Progenitor cell of endocrine pancreas (in vitro differentiated cells): ENCODE data around the gene CEPT1. TPM values are rescaled to one million over a fixed set of nuclear protein-coding genes. Genes with fewer than 3 reads are reported as not detected.

ENCODE experiments used
- DNase-seq: peaks from one replicate; pipeline ENCODE4 v3.0.0; 2021; ENCODE audit warnings: low spot score; ENCODE audit not compliant: unreplicated experiment
- H3K27ac Mint-ChIP-seq: 2 replicates; pipeline ENCODE4 v1.8.0; 2021; ENCODE audit warnings: mild to moderate bottlenecking, moderate library complexity, mixed read lengths
- H3K27me3 Mint-ChIP-seq: 2 replicates; pipeline ENCODE4 v1.8.0; 2021; ENCODE audit warnings: mixed read lengths
- H3K36me3 Mint-ChIP-seq: 2 replicates; pipeline ENCODE4 v1.8.0; 2022; ENCODE audit warnings: mixed read lengths; ENCODE audit not compliant: insufficient read depth
- H3K4me1 Mint-ChIP-seq: 2 replicates; pipeline ENCODE4 v1.8.0; 2021; ENCODE audit warnings: low read depth, mixed read lengths
- H3K4me3 Mint-ChIP-seq: 2 replicates; pipeline ENCODE4 v1.8.0; 2021; ENCODE audit warnings: low read depth, mild to moderate bottlenecking, moderate library complexity, mixed read lengths
- H3K9me3 Mint-ChIP-seq: 2 replicates; pipeline ENCODE4 v1.8.0; 2021; ENCODE audit warnings: low read depth, mixed read lengths
- CTCF ChIP-seq: fragments of 200-600 bp; sonication (generic); IDR thresholded peaks from one replicate; pipeline ENCODE4 v1.5.0; 2021; ENCODE audit warnings: antibody characterized with exemption, mild to moderate bottlenecking; ENCODE audit not compliant: unreplicated experiment
- total RNA-seq: library from RNA; stranded (reverse); gene quantifications from 2 replicates; pipeline ENCODE4 v1.2.1, GENCODE V29; 2021

Gene CEPT1
- total RNA-seq, 1 donor from 2014 or later = 35.6 TPM

GRCh38 chr1:111162488-111162880, 22.5 kb downstream of the CEPT1 start:
- H3K9me3 Mint-ChIP-seq = no peaks in the 10 kb centered on the region
- H3K4me1 Mint-ChIP-seq = peaks cover 3% of the 10 kb centered on the region
- H3K36me3 Mint-ChIP-seq = peaks cover 13% of the 10 kb centered on the region
- no peak for TF ChIP-seq CTCF
- no peak overlapping the region for H3K27ac Mint-ChIP-seq
- no peak overlapping the region for H3K4me3 Mint-ChIP-seq
- H3K27me3 Mint-ChIP-seq = peaks cover 4% of the 10 kb centered on the region
- no peak for DNase-seq

- Mint-ChIP-seq H3K4me3 (no peak overlapping the region), H3K27me3 (peaks cover 4% of the 10 kb centered on the region), H3K36me3 (peaks cover 17% of the 10 kb centered on the region), H3K9me3 (no peaks in the 10 kb centered on the region), H3K4me1 (peaks cover 3% of the 10 kb centered on the region), H3K27ac (no peak overlapping the region)
- DNase-seq = no peak
- no peak for TF ChIP-seq CTCF
These were observed 23.3 kb downstream of the CEPT1 start for GRCh38 chr1:111163363-111163762.

- peaks cover 7% of the 10 kb centered on the region for H3K4me1 Mint-ChIP-seq
- peaks cover 4% of the 10 kb centered on the region for H3K27me3 Mint-ChIP-seq
- no peaks in the 10 kb centered on the region for H3K9me3 Mint-ChIP-seq
- no peak for TF ChIP-seq CTCF
- DNase-seq = no peak
- no peak overlapping the region for H3K4me3 Mint-ChIP-seq
- H3K36me3 Mint-ChIP-seq = peaks cover 15% of the 10 kb centered on the region
- H3K27ac Mint-ChIP-seq = no peak overlapping the region
These were observed 24.1 kb downstream of the CEPT1 start for GRCh38 chr1:111164151-111164550.

GRCh38 chr1:111172463-111172862, 32.4 kb downstream of the CEPT1 start:
- Mint-ChIP-seq H3K27me3 (peaks cover 5% of the 10 kb centered on the region), H3K4me1 (peaks cover 14% of the 10 kb centered on the region), H3K4me3 (no peak overlapping the region), H3K27ac (no peak overlapping the region), H3K36me3 (peaks cover 19% of the 10 kb centered on the region), H3K9me3 (no peaks in the 10 kb centered on the region)
- no peak for TF ChIP-seq CTCF
- DNase-seq = no peak

- TF ChIP-seq CTCF = no peak
- H3K36me3 Mint-ChIP-seq = peaks cover 14% of the 10 kb centered on the region
- no peak overlapping the region for H3K27ac Mint-ChIP-seq
- peaks cover 5% of the 10 kb centered on the region for H3K27me3 Mint-ChIP-seq
- H3K4me3 Mint-ChIP-seq = no peak overlapping the region
- DNase-seq = no peak
- peaks cover 11% of the 10 kb centered on the region for H3K4me1 Mint-ChIP-seq
- no peaks in the 10 kb centered on the region for H3K9me3 Mint-ChIP-seq
These were observed 34.0 kb downstream of the CEPT1 start for GRCh38 chr1:111174070-111174469.

- H3K4me3 Mint-ChIP-seq = no peak overlapping the region
These were observed 35.3 kb downstream of the CEPT1 start for GRCh38 chr1:111175349-111175748.

More at GRCh38 chr1:111175349-111175748, 35.3 kb downstream of the CEPT1 start:
- DNase-seq = no peak
- TF ChIP-seq CTCF = no peak
- Mint-ChIP-seq H3K36me3 (peaks cover 13% of the 10 kb centered on the region), H3K4me1 (peaks cover 5% of the 10 kb centered on the region), H3K9me3 (no peaks in the 10 kb centered on the region), H3K27me3 (no peaks in the 10 kb centered on the region), H3K27ac (no peak overlapping the region)
